Stimulated activated naive CD8-positive, alpha-beta T cell treated with anti-CD3 and anti-CD28 coated beads, Interleukin-15, Interleukin-2, amounts not matched to agents 100 U/mL and 50 U/mL, for 24 hours (primary cell): ENCODE results near the gene TUBA8.
"Not testable (repeated sequence)": the region's sequence is repeated elsewhere in the genome, so short reads cannot be mapped to it uniquely, and the experiment has no call there.

Experiments
- ATAC-seq: fragments of 150-1000 bp; cut with Tn5 transposase; one replicate; pipeline ENCODE4 v1.10.0; 2021
- DNase-seq: peaks from one replicate; pipeline ENCODE4 v3.0.0; 2021

TUBA8 gene

GRCh38 chr22:18130699-18131429 lies 20.3 kb downstream of the TUBA8 start:
- DNase-seq (no peak), ATAC-seq (no peak)

- ATAC-seq = no peak
- no peak for DNase-seq
Observed at GRCh38 chr22:18133452-18133851, 22.8 kb downstream of the TUBA8 start.

- no peak for ATAC-seq
- DNase-seq = no peak
Observed at GRCh38 chr22:18136563-18137320, 26.1 kb downstream of the TUBA8 start.

- DNase-seq, ATAC-seq: not testable (repeated sequence)
Observed at GRCh38 chr22:18141004-18141403, 30.4 kb downstream of the TUBA8 start.

GRCh38 chr22:18144105-18144504 lies 33.5 kb downstream of the TUBA8 start:
- no peak for DNase-seq
- ATAC-seq = no peak

- DNase-seq = no peak
- ATAC-seq = no peak
Observed at GRCh38 chr22:18145676-18146388, 35.2 kb downstream of the TUBA8 start.

- DNase-seq (no peak), ATAC-seq (no peak)
Observed at GRCh38 chr22:18146389-18146753, 35.8 kb downstream of the TUBA8 start.

- ATAC-seq (no peak), DNase-seq (no peak)
Observed at GRCh38 chr22:18147791-18148190, 37.2 kb downstream of the TUBA8 start.

GRCh38 chr22:18148293-18148965 lies 37.8 kb downstream of the TUBA8 start:
- ATAC-seq = no peak

GRCh38 chr22:18152519-18152918 lies 41.9 kb downstream of the TUBA8 start:
- ATAC-seq = no peak
- peak; percentile 38 for DNase-seq

More at GRCh38 chr22:18148293-18148965, 37.8 kb downstream of the TUBA8 start:
- DNase-seq = no peak

GRCh38 chr22:18154821-18155390 lies 44.3 kb downstream of the TUBA8 start:
- ATAC-seq (no peak), DNase-seq (no peak)

- DNase-seq, ATAC-seq: not testable (repeated sequence)
Observed at GRCh38 chr22:18155546-18155945, 44.9 kb downstream of the TUBA8 start.

GRCh38 chr22:18156878-18157713 lies 46.5 kb downstream of the TUBA8 start:
- DNase-seq (peak; percentile 73), ATAC-seq (peak; percentile 69)

- ATAC-seq (no peak), DNase-seq (no peak)
Observed at GRCh38 chr22:18157714-18158028, 47.1 kb downstream of the TUBA8 start.

- DNase-seq, ATAC-seq: not testable (repeated sequence)
Observed at GRCh38 chr22:18160641-18161040, 50.0 kb downstream of the TUBA8 start.

GRCh38 chr22:18163843-18164242 lies 53.2 kb downstream of the TUBA8 start:
- ATAC-seq, DNase-seq: not testable (repeated sequence)

- not testable (repeated sequence) for DNase-seq
- ATAC-seq = peak; percentile 36
Observed at GRCh38 chr22:18164584-18164983, 54.0 kb downstream of the TUBA8 start.

GRCh38 chr22:18165356-18165755 lies 54.7 kb downstream of the TUBA8 start:
- DNase-seq = not testable (repeated sequence)

GRCh38 chr22:18170284-18170683 lies 59.7 kb downstream of the TUBA8 start:
- DNase-seq, ATAC-seq: not testable (repeated sequence)

More at GRCh38 chr22:18165356-18165755, 54.7 kb downstream of the TUBA8 start:
- ATAC-seq = not testable (repeated sequence)

GRCh38 chr22:18172203-18172602 lies 61.6 kb downstream of the TUBA8 start:
- ATAC-seq, DNase-seq: not testable (repeated sequence)

GRCh38 chr22:18172776-18173175 lies 62.2 kb downstream of the TUBA8 start:
- not testable (repeated sequence) for ATAC-seq, DNase-seq
